GM18519 (cell line): ENCODE data around the gene LIPJ.

ENCODE experiments used
- ATAC-seq: cut with Tn5 transposase; IDR thresholded peaks from one replicate; pipeline ENCODE4 v1.9.1; 2021; ENCODE audit warnings: mild to moderate bottlenecking, moderate library complexity; ENCODE audit not compliant: unreplicated experiment, low FRiP score

LIPJ gene

DNA sequence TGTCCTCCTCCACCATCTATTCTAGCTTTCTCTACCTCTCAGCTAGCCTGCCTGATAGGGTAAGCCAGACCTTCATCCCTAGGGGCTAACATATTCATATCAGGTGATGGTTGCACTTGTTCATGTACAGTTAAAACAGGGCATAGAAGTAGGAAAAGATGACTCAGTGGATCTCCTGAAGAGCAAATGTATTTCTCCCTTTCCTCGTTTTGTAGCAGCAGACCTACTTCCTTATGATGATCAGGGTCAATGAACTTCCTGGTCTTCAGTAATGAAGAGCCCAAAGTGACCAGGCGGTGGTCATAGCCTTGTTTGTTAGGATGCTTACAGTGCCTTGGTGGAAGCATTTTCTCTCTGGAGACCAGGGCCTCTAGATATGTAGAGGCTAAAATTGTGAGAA lies 6.3 kb downstream of the LIPJ start:
- ATAC-seq = no peak

GRCh38 chr10:88594482-88594881 lies 7.9 kb downstream of the LIPJ start:
- ATAC-seq = no peak

- peak; percentile 86 for ATAC-seq
These were observed 11.5 kb downstream of the LIPJ start for GRCh38 chr10:88598055-88598454.

GRCh38 chr10:88608052-88608732 lies 21.6 kb downstream of the LIPJ start:
- ATAC-seq = no peak

GRCh38 chr10:88608780-88609179 lies 22.2 kb downstream of the LIPJ start:
- no peak for ATAC-seq

GRCh38 chr10:88616250-88616977 lies 29.9 kb downstream of the LIPJ start:
- ATAC-seq = no peak

- ATAC-seq = no peak
These were observed 31.3 kb downstream of the LIPJ start for GRCh38 chr10:88617772-88618300.

GRCh38 chr10:88618496-88618895 lies 31.9 kb downstream of the LIPJ start:
- no peak for ATAC-seq

GRCh38 chr10:88620441-88620840 lies 33.9 kb downstream of the LIPJ start:
- ATAC-seq = no peak

- ATAC-seq = no peak
These were observed 37.3 kb downstream of the LIPJ start for GRCh38 chr10:88623835-88624234.

DNA sequence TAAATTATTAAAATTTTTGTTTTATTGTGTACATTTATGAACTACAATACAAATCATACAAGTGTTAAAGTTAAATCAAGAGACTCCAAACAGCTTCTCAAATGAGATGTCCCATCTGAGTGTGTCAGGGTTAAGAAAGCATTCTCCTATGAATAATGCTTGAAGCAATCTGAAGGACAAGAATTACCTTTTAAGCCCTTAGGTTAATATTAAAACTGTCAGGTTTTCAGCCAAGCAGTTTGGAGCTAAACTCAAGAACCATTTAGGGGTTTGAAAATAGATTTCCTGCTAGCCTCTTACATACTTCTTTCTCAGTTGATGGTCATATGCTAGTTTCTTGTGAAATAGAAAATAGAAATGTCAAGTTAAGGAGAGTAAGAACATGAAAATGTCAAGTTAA lies 38.3 kb downstream of the LIPJ start:
- ATAC-seq = no peak

DNA sequence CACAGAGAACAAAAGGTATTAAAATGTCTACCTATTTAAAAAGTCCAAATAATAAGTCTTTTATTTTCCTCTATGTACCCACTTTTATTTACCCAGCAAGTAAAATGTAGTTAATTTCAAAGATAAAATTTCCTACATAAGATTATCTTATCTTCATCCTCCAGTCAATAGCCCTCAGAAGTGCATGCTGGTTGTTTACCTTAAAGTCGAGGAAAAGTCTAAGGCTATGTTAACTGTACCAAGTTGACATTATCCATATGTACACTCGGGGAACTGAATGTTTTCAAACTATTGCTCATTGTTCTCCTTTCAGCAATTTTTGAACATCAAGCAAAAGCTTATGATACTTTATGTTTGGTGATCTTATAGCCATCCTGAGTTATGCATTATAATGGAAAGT lies 53.6 kb downstream of the LIPJ start:
- ATAC-seq = no peak

DNA sequence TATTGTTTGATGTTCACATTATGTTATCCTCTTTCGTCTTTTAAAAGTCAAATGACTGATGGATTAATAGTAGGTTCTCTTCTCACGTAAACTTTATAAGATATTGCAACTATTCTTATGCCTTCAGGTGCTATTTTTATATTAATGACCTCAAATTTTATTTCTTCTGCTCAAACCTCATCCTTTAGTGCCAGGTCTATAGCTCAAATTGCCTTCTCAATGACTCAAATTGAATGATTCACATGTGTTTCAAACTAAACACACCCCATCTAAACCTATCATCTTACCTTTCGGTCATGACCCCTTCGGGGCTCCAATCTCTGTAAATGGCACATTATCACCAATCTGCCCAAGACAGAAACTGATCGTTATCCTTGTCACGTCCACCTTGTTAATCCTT lies 55.6 kb downstream of the LIPJ start:
- no peak for ATAC-seq

DNA sequence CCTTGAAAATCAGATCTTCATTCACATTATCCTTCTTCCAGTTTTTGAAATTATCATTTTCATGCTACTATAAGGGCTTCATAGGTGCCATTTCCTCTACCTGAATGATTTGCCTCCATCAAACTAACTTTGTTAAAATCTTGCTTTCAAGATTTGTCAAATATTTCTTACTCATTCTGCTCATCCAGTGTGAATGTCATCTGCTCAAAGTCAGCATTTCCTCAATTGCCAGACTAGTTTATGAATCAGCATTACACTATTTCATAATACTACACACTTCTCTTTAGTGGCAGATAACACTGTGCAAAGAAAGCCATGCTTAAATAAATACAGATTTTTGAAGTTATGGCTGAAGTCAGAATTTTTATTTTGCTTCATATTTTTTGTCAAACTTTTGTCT lies 56.4 kb downstream of the LIPJ start:
- ATAC-seq = no peak

GRCh38 chr10:88647061-88647615 lies 60.6 kb downstream of the LIPJ start:
- no peak for ATAC-seq

DNA sequence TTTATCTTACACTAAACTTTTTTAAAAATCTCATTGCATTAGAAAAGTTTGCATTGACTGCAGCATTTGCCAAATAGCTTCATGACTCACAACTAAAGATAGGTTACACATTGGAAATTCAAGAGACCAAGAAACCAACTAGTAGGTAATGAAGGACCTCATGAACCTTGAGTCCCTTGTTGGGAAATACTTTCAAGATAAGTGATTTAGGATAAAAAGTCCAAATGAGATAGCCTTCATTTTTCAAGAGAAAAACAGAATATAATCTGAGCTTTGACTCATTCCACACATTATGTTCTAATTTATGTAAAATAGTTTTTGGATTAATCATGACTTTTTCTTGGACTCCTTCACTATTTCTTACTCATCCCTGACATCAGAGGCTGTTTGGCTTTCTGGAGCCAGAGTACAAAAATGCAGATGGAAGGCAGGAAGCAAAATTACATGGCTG lies 64.6 kb downstream of the LIPJ start:
- ATAC-seq = no peak

- ATAC-seq = no peak
These were observed 66.1 kb downstream of the LIPJ start for GRCh38 chr10:88652616-88653015.
